OCI-LY1 (cell line): ENCODE data around the gene CNTNAP5.

Experiments used
- EZH2 ChIP-seq: fragments of 200-600 bp; sonication (generic), shearing (Covaris generic); IDR thresholded peaks from 2 replicates; pipeline ENCODE4 v1.8.0; 2017; ENCODE audit warnings: borderline replicate concordance, mixed run types, mild to moderate bottlenecking, antibody characterized with exemption, low read length, moderate library complexity, mixed read lengths
- TF ChIP-seq, protein P1 (sequence below): fragments of 200-600 bp; sonication (generic), shearing (Covaris generic); IDR thresholded peaks from 2 replicates; pipeline ENCODE4 v1.5.1; 2017; ENCODE audit warnings: mild to moderate bottlenecking, antibody characterized with exemption, low read length, moderate library complexity, mixed read lengths

DNA sequence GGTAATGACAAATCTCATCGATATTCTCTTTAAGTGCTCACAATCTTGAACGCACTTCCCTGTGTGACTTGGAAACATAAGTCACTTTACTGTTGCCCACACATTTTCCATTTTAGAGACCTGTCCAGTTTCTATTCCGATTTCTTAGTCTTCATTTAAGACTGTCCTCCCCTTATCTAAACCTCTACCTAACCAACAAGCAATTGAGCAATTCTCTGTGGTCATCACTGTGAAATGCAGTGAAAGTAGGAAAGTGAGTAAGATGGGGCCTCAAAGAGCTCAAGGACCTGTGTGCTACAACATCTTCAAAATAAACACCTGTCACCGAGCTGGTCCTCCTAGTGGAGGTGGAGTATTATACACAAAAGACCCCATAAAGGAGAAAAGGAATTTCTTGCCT lies 184.4 kb downstream of the CNTNAP5 start:
- TF ChIP-seq, protein P1, sequence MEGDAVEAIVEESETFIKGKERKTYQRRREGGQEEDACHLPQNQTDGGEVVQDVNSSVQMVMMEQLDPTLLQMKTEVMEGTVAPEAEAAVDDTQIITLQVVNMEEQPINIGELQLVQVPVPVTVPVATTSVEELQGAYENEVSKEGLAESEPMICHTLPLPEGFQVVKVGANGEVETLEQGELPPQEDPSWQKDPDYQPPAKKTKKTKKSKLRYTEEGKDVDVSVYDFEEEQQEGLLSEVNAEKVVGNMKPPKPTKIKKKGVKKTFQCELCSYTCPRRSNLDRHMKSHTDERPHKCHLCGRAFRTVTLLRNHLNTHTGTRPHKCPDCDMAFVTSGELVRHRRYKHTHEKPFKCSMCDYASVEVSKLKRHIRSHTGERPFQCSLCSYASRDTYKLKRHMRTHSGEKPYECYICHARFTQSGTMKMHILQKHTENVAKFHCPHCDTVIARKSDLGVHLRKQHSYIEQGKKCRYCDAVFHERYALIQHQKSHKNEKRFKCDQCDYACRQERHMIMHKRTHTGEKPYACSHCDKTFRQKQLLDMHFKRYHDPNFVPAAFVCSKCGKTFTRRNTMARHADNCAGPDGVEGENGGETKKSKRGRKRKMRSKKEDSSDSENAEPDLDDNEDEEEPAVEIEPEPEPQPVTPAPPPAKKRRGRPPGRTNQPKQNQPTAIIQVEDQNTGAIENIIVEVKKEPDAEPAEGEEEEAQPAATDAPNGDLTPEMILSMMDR = no peak
- TF ChIP-seq EZH2 = no peak
